Vagina (tissue), 2 donors: ENCODE results near the gene NPW. TPM values are rescaled to one million over a fixed set of nuclear protein-coding genes. Genes with fewer than 3 reads are reported as not detected.

Source experiments
- DNase-seq, 2 donors: peaks; one replicate each; pipeline ENCODE4 v3.0.0-alpha.2; 2017; ENCODE audit errors: extremely low spot score in 2 of 2
- H3K27ac ChIP-seq: fragments of 200-600 bp; sonication (generic); one replicate; pipeline ENCODE4 v1.5.1; 2019
- H3K27me3 ChIP-seq: fragments of 200-600 bp; sonication (generic); one replicate; pipeline ENCODE4 v1.5.1; 2019
- H3K36me3 ChIP-seq, 2 donors: fragments of 200-600 bp; sonication (generic); one replicate each; pipeline ENCODE4 v1.5.1; 2017 to 2019
- H3K4me1 ChIP-seq: fragments of 200-600 bp; sonication (generic); one replicate; pipeline ENCODE4 v1.5.1; 2019
- H3K4me3 ChIP-seq, 2 donors: fragments of 200-600 bp; sonication (generic); 1 replicate in 1 of 2; 2 replicates in 1 of 2; pipeline ENCODE4 v1.5.1; 2016 to 2019
- H3K9me3 ChIP-seq: fragments of 200-600 bp; sonication (generic); one replicate; pipeline ENCODE4 v1.5.1; 2019
- POLR2A ChIP-seq, 2 donors: fragments of 450-650 bp; IDR thresholded peaks; one replicate each; pipeline ENCODE4 v1.6.1; 2017; ENCODE audit warnings: antibody characterized with exemption in 2 of 2, mild to moderate bottlenecking in 2 of 2, moderate library complexity in 2 of 2
- POLR2AphosphoS5 ChIP-seq, 2 donors: sonication (generic); formaldehyde crosslinking; IDR thresholded peaks; one replicate each; pipeline ENCODE4 v1.9.0; 2017; ENCODE audit warnings: antibody characterized with exemption in 2 of 2, mild to moderate bottlenecking in 2 of 2, low read depth in 1 of 2; ENCODE audit not compliant: insufficient read depth in 1 of 2
- intact Hi-C: fragments of 100-400 bp; cut with DNase I; formaldehyde crosslinking; loops from one replicate; pipeline ENCODE4 v1.15.1; 2023
- total RNA-seq: library from RNA; depleted of rRNA; stranded (reverse); fragments of >200 nt; gene quantifications from one replicate; pipeline ENCODE4 v1.2.3, GENCODE V29; 2016
- TF ChIP-seq, protein P1 (sequence below), 3 experiments: fragments of 450-650 bp in 2 of 3; fragments of 200-600 bp in 1 of 3; sonication (generic) in 1 of 3; IDR thresholded peaks; one replicate each; pipeline ENCODE4 v1.5.1; 2017 to 2019; ENCODE audit warnings: antibody characterized with exemption in 3 of 3, mild to moderate bottlenecking in 2 of 3, moderate library complexity in 2 of 3

The NPW gene
- total RNA-seq, 1 donor from 2014 or later, result not detected

GRCh38 chr16:1984347-1985225, 35.0 kb upstream of the NPW start:
- peak overlapping the region; percentile 53 for H3K27ac ChIP-seq
- H3K4me1 ChIP-seq, result peaks cover 28% of the 10 kb centered on the region
- intact Hi-C loops, result no loop called here
- peaks cover 0 to 13% of the 10 kb centered on the region in 2 donors for H3K36me3 ChIP-seq
- no peak for TF ChIP-seq POLR2A (IDR thresholded peaks at IDR 0.05)
- TF ChIP-seq POLR2AphosphoS5 (IDR thresholded peaks at IDR 0.05; ENCODE audit: insufficient read depth in 1 of 2, low read depth in 1 of 2), result no peak
- TF ChIP-seq, protein P1, sequence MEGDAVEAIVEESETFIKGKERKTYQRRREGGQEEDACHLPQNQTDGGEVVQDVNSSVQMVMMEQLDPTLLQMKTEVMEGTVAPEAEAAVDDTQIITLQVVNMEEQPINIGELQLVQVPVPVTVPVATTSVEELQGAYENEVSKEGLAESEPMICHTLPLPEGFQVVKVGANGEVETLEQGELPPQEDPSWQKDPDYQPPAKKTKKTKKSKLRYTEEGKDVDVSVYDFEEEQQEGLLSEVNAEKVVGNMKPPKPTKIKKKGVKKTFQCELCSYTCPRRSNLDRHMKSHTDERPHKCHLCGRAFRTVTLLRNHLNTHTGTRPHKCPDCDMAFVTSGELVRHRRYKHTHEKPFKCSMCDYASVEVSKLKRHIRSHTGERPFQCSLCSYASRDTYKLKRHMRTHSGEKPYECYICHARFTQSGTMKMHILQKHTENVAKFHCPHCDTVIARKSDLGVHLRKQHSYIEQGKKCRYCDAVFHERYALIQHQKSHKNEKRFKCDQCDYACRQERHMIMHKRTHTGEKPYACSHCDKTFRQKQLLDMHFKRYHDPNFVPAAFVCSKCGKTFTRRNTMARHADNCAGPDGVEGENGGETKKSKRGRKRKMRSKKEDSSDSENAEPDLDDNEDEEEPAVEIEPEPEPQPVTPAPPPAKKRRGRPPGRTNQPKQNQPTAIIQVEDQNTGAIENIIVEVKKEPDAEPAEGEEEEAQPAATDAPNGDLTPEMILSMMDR (IDR thresholded peaks at IDR 0.05), result no peak
- no peaks in the 10 kb centered on the region for H3K27me3 ChIP-seq
- no peaks in the 10 kb centered on the region for H3K9me3 ChIP-seq
- DNase-seq, result no peak
- peak overlapping the region; percentile 59 to 87 for H3K4me3 ChIP-seq

DNA sequence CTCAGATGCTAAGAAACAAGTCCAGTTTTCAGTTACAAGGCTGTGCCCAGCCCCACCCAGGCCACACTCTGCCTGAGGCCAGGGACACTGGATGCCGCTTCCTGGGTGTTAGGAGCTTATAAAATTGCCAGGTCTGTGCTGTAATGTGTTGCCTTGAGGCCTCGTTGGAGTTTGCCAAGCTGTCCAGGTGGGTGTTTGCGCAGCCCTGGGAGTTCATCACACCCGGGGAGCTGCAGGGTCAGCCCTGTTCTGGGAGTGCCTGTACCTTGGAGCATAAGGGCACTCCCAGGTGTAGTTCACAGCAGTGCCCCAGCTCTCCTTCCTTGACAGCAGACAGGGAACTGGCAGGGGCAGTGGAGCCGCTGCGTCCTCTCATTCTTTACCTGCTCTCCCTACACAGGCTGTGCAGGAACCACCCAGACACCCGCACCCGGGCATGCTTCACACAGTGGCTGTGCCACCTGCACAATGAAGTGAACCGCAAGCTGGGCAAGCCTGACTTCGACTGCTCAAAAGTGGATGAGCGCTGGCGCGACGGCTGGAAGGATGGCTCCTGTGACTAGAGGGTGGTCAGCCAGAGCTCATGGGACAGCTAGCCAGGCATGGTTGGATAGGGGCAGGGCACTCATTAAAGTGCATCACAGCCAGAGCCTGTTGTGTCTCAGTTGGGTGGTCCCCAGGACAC, 34.0 kb upstream of the NPW start:
- Histone ChIP-seq H3K27ac (no peak overlapping the region), H3K4me1 (peaks cover 27% of the 10 kb centered on the region), H3K36me3 (peaks cover 0 to 13% of the 10 kb centered on the region in 2 donors), H3K27me3 (peaks cover under 1% of the 10 kb centered on the region), H3K9me3 (no peaks in the 10 kb centered on the region), H3K4me3 (no peak overlapping the region)
- no peak for DNase-seq
- TF ChIP-seq, protein P1 (IDR thresholded peaks at IDR 0.05), result no peak
- no peak for TF ChIP-seq POLR2A (IDR thresholded peaks at IDR 0.05)
- TF ChIP-seq POLR2AphosphoS5 (IDR thresholded peaks at IDR 0.05; ENCODE audit: insufficient read depth in 1 of 2, low read depth in 1 of 2), result no peak
- intact Hi-C loops, result no loop called here

DNA sequence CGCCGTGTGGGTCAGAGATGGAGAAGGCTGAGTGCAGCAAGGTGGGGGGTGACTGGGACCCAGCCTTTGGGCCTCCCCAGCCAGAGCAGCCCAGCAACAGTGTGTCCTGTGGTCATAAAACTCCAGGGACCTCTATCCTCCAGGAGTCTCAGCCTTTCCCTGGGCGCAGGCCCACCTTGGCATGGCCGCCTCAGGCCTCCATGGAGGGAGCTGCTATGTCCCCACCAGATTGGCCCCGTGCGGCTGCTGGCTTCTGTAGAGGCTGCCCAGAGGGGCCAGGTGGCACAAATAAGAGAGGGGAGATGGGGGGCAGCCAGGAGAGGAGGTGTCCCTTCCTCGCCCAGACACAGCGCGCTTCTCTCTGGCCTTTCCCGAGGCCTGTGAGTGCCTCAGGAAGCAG, 32.4 kb upstream of the NPW start:
- intact Hi-C loops, result no loop called here
- H3K4me1 ChIP-seq, result peaks cover 43% of the 10 kb centered on the region
- H3K4me3 ChIP-seq, result no peak overlapping the region
- H3K27me3 ChIP-seq, result peaks cover 9% of the 10 kb centered on the region
- DNase-seq, result no peak
- no peak overlapping the region for H3K27ac ChIP-seq
- no peak for TF ChIP-seq POLR2AphosphoS5 (IDR thresholded peaks at IDR 0.05; ENCODE audit: insufficient read depth in 1 of 2, low read depth in 1 of 2)
- H3K9me3 ChIP-seq, result no peaks in the 10 kb centered on the region
- peaks cover 0 to 13% of the 10 kb centered on the region in 2 donors for H3K36me3 ChIP-seq

DNA sequence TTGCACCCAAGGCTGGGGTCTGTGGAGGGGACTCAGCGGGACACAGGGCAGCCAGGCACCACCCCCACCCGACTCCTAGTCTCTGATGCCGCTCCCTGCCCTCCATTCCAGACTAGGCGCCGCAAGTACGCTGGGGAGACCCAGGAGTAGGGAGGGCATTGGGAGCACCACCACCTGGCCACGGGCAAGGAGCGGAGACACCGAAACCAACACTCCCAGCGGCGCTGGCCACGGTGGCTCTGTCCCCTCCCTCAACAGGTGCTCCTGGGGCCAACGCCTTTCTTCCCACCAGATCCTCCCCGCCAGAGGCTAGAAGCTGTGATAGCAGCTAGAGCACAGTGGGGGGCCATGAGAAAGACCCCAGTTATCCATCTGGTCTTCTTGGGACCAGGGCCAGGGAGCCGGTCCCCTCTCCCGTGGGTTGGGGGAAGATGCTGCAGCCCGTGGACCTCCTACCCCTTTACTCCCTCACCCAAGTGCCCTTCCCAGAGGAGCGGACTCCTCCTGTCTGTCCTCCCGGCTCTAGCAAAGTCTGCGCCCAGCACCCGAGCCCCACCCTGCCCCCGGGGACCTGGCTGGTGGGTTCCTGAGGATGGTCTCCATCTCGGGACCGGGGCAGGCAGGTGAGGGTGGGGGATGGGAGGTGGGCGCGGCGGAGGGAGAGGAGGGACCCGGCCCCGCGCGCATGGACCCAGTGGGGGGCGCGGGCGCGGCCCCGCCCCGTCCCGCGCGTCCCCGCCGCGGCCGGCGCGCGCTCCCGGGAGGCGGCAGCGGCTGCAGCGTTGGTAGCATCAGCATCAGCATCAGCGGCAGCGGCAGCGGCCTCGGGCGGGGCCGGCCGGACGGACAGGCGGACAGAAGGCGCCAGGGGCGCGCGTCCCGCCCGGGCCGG, 30.1 kb upstream of the NPW start, which contains the start of gene SYNGR3:
TSS of gene SYNGR3 (plus strand) at position 762 of the 892 bp plus-strand sequence. CDS start 133 bp downstream, outside the sequence.
- Histone ChIP-seq H3K27ac (no peak within 1 kb of the TSS), H3K4me1 (peaks cover 35% of the 10 kb centered on the region), H3K4me3 (peak within 1 kb of the TSS; percentile 20 to 25), H3K27me3 (peaks cover 9% of the 10 kb centered on the region), H3K36me3 (peaks cover 0 to 13% of the 10 kb centered on the region in 2 donors), H3K9me3 (no peaks in the 10 kb centered on the region)
- no peak for DNase-seq
- no peak for TF ChIP-seq POLR2AphosphoS5 (IDR thresholded peaks at IDR 0.05; ENCODE audit: insufficient read depth in 1 of 2, low read depth in 1 of 2)
- TF ChIP-seq, protein P1 (IDR thresholded peaks at IDR 0.05), result no peak
- TF ChIP-seq POLR2A (IDR thresholded peaks at IDR 0.05), result no peak
- intact Hi-C loops, result no loop called here

GRCh38 chr16:1990101-1990350, 29.6 kb upstream of the NPW start:
- Histone ChIP-seq H3K36me3 (peaks cover 0 to 13% of the 10 kb centered on the region in 2 donors), H3K27ac (no peak overlapping the region), H3K27me3 (peaks cover 9% of the 10 kb centered on the region), H3K4me1 (peaks cover 29% of the 10 kb centered on the region), H3K9me3 (no peaks in the 10 kb centered on the region), H3K4me3 (peak overlapping the region; percentile 20 to 25)
- TF ChIP-seq, protein P1 (IDR thresholded peaks at IDR 0.05), result no peak
- TF ChIP-seq POLR2AphosphoS5 (IDR thresholded peaks at IDR 0.05; ENCODE audit: insufficient read depth in 1 of 2, low read depth in 1 of 2) (no peak), POLR2A (IDR thresholded peaks at IDR 0.05) (no peak)
- DNase-seq, result no peak
- intact Hi-C loops, result no loop called here
